Activated T-cell treated with anti-CD3 and anti-CD28 coated beads, Interleukin-2, amount 50 U/mL, for 72 hours (primary cell): Measurements from ENCODE around the gene CDC25A. TPM values are rescaled to one million over a fixed set of nuclear protein-coding genes. Genes with fewer than 3 reads are reported as not detected.

Experiments
- ATAC-seq, 2 donors: fragments of 150-1000 bp; cut with Tn5 transposase; replicated peaks in 1 of 2; 2 replicates each; pipeline ENCODE4 v1.10.0; 2021; ENCODE audit warnings: moderate library complexity in 2 of 2, mild to moderate bottlenecking in 1 of 2
- DNase-seq, 2 donors: peaks; one replicate each; pipeline ENCODE4 v3.0.0; 2021 to 2022; ENCODE audit warnings: mixed read lengths in 1 of 2
- H3K27ac Mint-ChIP-seq: one replicate; pipeline ENCODE4 v1.8.0; 2022; ENCODE audit warnings: mild to moderate bottlenecking, moderate library complexity, mixed read lengths
- H3K27me3 Mint-ChIP-seq: one replicate; pipeline ENCODE4 v1.8.0; 2022; ENCODE audit warnings: low read depth, mixed read lengths
- H3K36me3 Mint-ChIP-seq, 2 donors: one replicate each; pipeline ENCODE4 v1.8.0; 2022; ENCODE audit warnings: mixed read lengths in 2 of 2, mild to moderate bottlenecking in 1 of 2; ENCODE audit not compliant: insufficient read depth in 2 of 2
- H3K4me1 Mint-ChIP-seq: one replicate; pipeline ENCODE4 v1.8.0; 2022; ENCODE audit warnings: low read depth, mixed read lengths
- H3K4me3 Mint-ChIP-seq, 2 donors: one replicate each; pipeline ENCODE4 v1.8.0; 2022; ENCODE audit warnings: mild to moderate bottlenecking in 2 of 2, mixed read lengths in 2 of 2, moderate library complexity in 2 of 2
- H3K9me3 Mint-ChIP-seq, 2 donors: one replicate each; pipeline ENCODE4 v1.8.0; 2022; ENCODE audit warnings: mixed read lengths in 2 of 2
- total RNA-seq, 2 donors: library from RNA; stranded (reverse); gene quantifications; one replicate each; pipeline ENCODE4 v1.2.3, GENCODE V29; 2022

The CDC25A gene
- total RNA-seq, 2 donors from 2014 or later = 27.8 to 31.6 TPM

GRCh38 chr3:48187579-48188265 lies 495 bp downstream of the CDC25A start:
- peak; percentile 68 to 70 for DNase-seq
- Mint-ChIP-seq H3K27me3 (no peaks in the 10 kb centered on the region), H3K4me3 (peak overlapping the region; percentile 89 to 95), H3K4me1 (peaks cover 25% of the 10 kb centered on the region), H3K9me3 (no peaks in the 10 kb centered on the region), H3K27ac (peak overlapping the region; percentile 79), H3K36me3 (peaks cover 10 to 39% of the 10 kb centered on the region in 2 donors)
- ATAC-seq = peak; percentile 49 to 54

- H3K27ac Mint-ChIP-seq = peak overlapping the region; percentile 67
Measured at GRCh38 chr3:48187301-48187578, 977 bp downstream of the CDC25A start.

GRCh38 chr3:48186631-48187300 lies 1.5 kb downstream of the CDC25A start:
- ATAC-seq = no peak
- H3K27ac Mint-ChIP-seq = peak overlapping the region; percentile 67
- peaks cover 25% of the 10 kb centered on the region for H3K4me1 Mint-ChIP-seq
- H3K27me3 Mint-ChIP-seq = no peaks in the 10 kb centered on the region
- H3K9me3 Mint-ChIP-seq = no peaks in the 10 kb centered on the region
- no peak for DNase-seq
- H3K36me3 Mint-ChIP-seq = peaks cover 13 to 49% of the 10 kb centered on the region in 2 donors
- H3K4me3 Mint-ChIP-seq = peak overlapping the region; percentile 88 to 93

More at GRCh38 chr3:48187301-48187578, 977 bp downstream of the CDC25A start:
- no peaks in the 10 kb centered on the region for H3K27me3 Mint-ChIP-seq
- H3K9me3 Mint-ChIP-seq = no peaks in the 10 kb centered on the region
- peaks cover 25% of the 10 kb centered on the region for H3K4me1 Mint-ChIP-seq
- ATAC-seq (no peak), DNase-seq (no peak)
- peaks cover 13 to 44% of the 10 kb centered on the region in 2 donors for H3K36me3 Mint-ChIP-seq
- H3K4me3 Mint-ChIP-seq = peak overlapping the region; percentile 88 to 93

GRCh38 chr3:48185129-48185528 lies 3.1 kb downstream of the CDC25A start:
- peak overlapping the region in 1 of 2 donors; percentile 40 for H3K4me3 Mint-ChIP-seq
- no peaks in the 10 kb centered on the region for H3K9me3 Mint-ChIP-seq
- ATAC-seq = no peak
- H3K36me3 Mint-ChIP-seq = peaks cover 13 to 61% of the 10 kb centered on the region in 2 donors
- peak overlapping the region; percentile 50 for H3K27ac Mint-ChIP-seq
- no peaks in the 10 kb centered on the region for H3K27me3 Mint-ChIP-seq
- DNase-seq = no peak
- peaks cover 31% of the 10 kb centered on the region for H3K4me1 Mint-ChIP-seq

GRCh38 chr3:48184299-48184698 lies 3.9 kb downstream of the CDC25A start:
- Mint-ChIP-seq H3K27ac (no peak overlapping the region), H3K27me3 (no peaks in the 10 kb centered on the region), H3K4me3 (no peak overlapping the region), H3K9me3 (no peaks in the 10 kb centered on the region), H3K36me3 (peaks cover 17 to 67% of the 10 kb centered on the region in 2 donors), H3K4me1 (peaks cover 31% of the 10 kb centered on the region)
- DNase-seq (no peak), ATAC-seq (no peak)

- no peak overlapping the region for H3K4me3 Mint-ChIP-seq
- no peaks in the 10 kb centered on the region for H3K27me3 Mint-ChIP-seq
- ATAC-seq (no peak), DNase-seq (no peak)
- H3K27ac Mint-ChIP-seq = no peak overlapping the region
- H3K36me3 Mint-ChIP-seq = peaks cover 12 to 76% of the 10 kb centered on the region in 2 donors
- no peaks in the 10 kb centered on the region for H3K9me3 Mint-ChIP-seq
- H3K4me1 Mint-ChIP-seq = peaks cover 6% of the 10 kb centered on the region
Measured at GRCh38 chr3:48180531-48181253, 7.5 kb downstream of the CDC25A start.

GRCh38 chr3:48180021-48180420 lies 8.2 kb downstream of the CDC25A start:
- H3K9me3 Mint-ChIP-seq = no peaks in the 10 kb centered on the region
- peaks cover 5% of the 10 kb centered on the region for H3K4me1 Mint-ChIP-seq
- peaks cover 16 to 75% of the 10 kb centered on the region in 2 donors for H3K36me3 Mint-ChIP-seq
- H3K27me3 Mint-ChIP-seq = no peaks in the 10 kb centered on the region
- H3K27ac Mint-ChIP-seq = no peak overlapping the region
- DNase-seq (no peak), ATAC-seq (no peak)
- no peak overlapping the region for H3K4me3 Mint-ChIP-seq

- peaks cover 19 to 74% of the 10 kb centered on the region in 2 donors for H3K36me3 Mint-ChIP-seq
- peaks cover 5% of the 10 kb centered on the region for H3K4me1 Mint-ChIP-seq
- DNase-seq (no peak), ATAC-seq (no peak)
- H3K9me3 Mint-ChIP-seq = no peaks in the 10 kb centered on the region
- no peaks in the 10 kb centered on the region for H3K27me3 Mint-ChIP-seq
- H3K27ac Mint-ChIP-seq = no peak overlapping the region
- H3K4me3 Mint-ChIP-seq = no peak overlapping the region
Measured at GRCh38 chr3:48178072-48178471, 10.1 kb downstream of the CDC25A start.

- ATAC-seq = no peak
- Mint-ChIP-seq H3K27ac (no peak overlapping the region), H3K27me3 (no peaks in the 10 kb centered on the region), H3K4me1 (no peaks in the 10 kb centered on the region), H3K4me3 (no peak overlapping the region), H3K9me3 (no peaks in the 10 kb centered on the region), H3K36me3 (peaks cover 8 to 24% of the 10 kb centered on the region in 2 donors)
- peak; percentile 51 to 52 for DNase-seq
Measured at GRCh38 chr3:48157950-48158376, 30.3 kb downstream of the CDC25A start.

- Mint-ChIP-seq H3K4me3 (no peak overlapping the region), H3K9me3 (no peaks in the 10 kb centered on the region), H3K27me3 (no peaks in the 10 kb centered on the region), H3K36me3 (peaks cover 8 to 24% of the 10 kb centered on the region in 2 donors), H3K27ac (no peak overlapping the region), H3K4me1 (peaks cover under 1% of the 10 kb centered on the region)
- no peak for DNase-seq
- ATAC-seq = no peak
Measured at GRCh38 chr3:48157202-48157840, 30.9 kb downstream of the CDC25A start.

GRCh38 chr3:48156163-48156562 lies 32.1 kb downstream of the CDC25A start:
- ATAC-seq = no peak
- no peaks in the 10 kb centered on the region for H3K27me3 Mint-ChIP-seq

GRCh38 chr3:48155122-48155521 lies 33.1 kb downstream of the CDC25A start:
- Mint-ChIP-seq H3K4me3 (no peak overlapping the region), H3K4me1 (peaks cover 10% of the 10 kb centered on the region), H3K27me3 (no peaks in the 10 kb centered on the region), H3K9me3 (no peaks in the 10 kb centered on the region), H3K27ac (no peak overlapping the region), H3K36me3 (peaks cover 3 to 14% of the 10 kb centered on the region in 2 donors)
- ATAC-seq (no peak), DNase-seq (no peak)

More at GRCh38 chr3:48156163-48156562, 32.1 kb downstream of the CDC25A start:
- H3K27ac Mint-ChIP-seq = no peak overlapping the region
- no peaks in the 10 kb centered on the region for H3K9me3 Mint-ChIP-seq
- H3K4me3 Mint-ChIP-seq = no peak overlapping the region
- peaks cover 5 to 19% of the 10 kb centered on the region in 2 donors for H3K36me3 Mint-ChIP-seq
- DNase-seq = no peak
- peaks cover 10% of the 10 kb centered on the region for H3K4me1 Mint-ChIP-seq
